Transverse colon (tissue), 3 donors: Measurements from ENCODE around the gene BIVM.

Source experiments
- POLR2A ChIP-seq: fragments of 450-650 bp; IDR thresholded peaks from one replicate; pipeline ENCODE4 v1.6.1; 2016; ENCODE audit warnings: antibody characterized with exemption, mild to moderate bottlenecking, moderate library complexity
- TF ChIP-seq, protein P1 (sequence below), 5 experiments: fragments of 200-600 bp in 3 of 5; fragments of 450-650 bp in 2 of 5; sonication (generic) in 3 of 5; IDR thresholded peaks; 1 replicate in 2 of 5; 2 replicates in 3 of 5; pipeline ENCODE4 v1.5.1; 2016 to 2017; ENCODE audit warnings: antibody characterized with exemption in 5 of 5, inconsistent platforms in 3 of 5, mild to moderate bottlenecking in 2 of 5, moderate library complexity in 1 of 5

DNA sequence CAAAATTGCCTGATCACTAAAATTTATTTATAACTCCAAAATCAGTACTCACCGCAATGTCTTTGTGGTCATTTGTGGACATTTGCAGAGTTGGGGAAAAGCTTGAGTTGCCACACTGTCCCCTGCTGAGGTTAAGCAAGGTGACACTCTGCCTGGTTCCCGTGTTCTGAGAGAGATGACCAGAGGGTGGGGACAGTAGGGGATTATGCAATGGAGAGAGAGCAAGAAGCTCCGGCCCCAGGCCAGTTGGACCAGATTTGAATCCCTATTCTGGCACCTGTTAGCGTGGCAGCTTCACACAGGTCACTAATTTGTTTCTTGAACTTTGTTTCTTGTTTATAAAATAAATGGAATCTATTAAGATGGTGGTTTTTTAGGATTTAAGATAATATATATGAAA lies 64.7 kb downstream of the BIVM start:
- TF ChIP-seq, protein P1, sequence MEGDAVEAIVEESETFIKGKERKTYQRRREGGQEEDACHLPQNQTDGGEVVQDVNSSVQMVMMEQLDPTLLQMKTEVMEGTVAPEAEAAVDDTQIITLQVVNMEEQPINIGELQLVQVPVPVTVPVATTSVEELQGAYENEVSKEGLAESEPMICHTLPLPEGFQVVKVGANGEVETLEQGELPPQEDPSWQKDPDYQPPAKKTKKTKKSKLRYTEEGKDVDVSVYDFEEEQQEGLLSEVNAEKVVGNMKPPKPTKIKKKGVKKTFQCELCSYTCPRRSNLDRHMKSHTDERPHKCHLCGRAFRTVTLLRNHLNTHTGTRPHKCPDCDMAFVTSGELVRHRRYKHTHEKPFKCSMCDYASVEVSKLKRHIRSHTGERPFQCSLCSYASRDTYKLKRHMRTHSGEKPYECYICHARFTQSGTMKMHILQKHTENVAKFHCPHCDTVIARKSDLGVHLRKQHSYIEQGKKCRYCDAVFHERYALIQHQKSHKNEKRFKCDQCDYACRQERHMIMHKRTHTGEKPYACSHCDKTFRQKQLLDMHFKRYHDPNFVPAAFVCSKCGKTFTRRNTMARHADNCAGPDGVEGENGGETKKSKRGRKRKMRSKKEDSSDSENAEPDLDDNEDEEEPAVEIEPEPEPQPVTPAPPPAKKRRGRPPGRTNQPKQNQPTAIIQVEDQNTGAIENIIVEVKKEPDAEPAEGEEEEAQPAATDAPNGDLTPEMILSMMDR (IDR thresholded peaks at IDR 0.05): no peak
- TF ChIP-seq POLR2A: no peak
